GM18951 (cell line): ENCODE measurements around the gene DOC2A.

Source experiments
- POLR2A ChIP-seq: IDR thresholded peaks from 4 replicates; pipeline ENCODE4 v1.6.1; 2011; ENCODE audit warnings: mild to moderate bottlenecking; ENCODE audit not compliant: insufficient read length, insufficient read depth; ENCODE audit errors: extremely low read depth
- in situ Hi-C: fragments of 300-500 bp; cut with MboI; formaldehyde crosslinking; loops from one replicate; pipeline ENCODE4 v1.12.0; 2022; ENCODE audit warnings: low sequenced_read_pairs, mixed read lengths, inconsistent platforms; ENCODE audit not compliant: unreplicated experiment

DOC2A gene

GRCh38 chr16:30006659-30007377 lies 4.0 kb downstream of the DOC2A start:
- TF ChIP-seq POLR2A: no peak
- in situ Hi-C loops: loop anchor here (25.0 kb wide), 1 partner anchor 320 kb away; the partner anchor contains the start of gene QPRT

- TF ChIP-seq POLR2A: no peak
- in situ Hi-C loops: loop anchor here (25.0 kb wide), 1 partner anchor 319 kb away; the partner anchor contains the start of gene QPRT
Measured at GRCh38 chr16:30006095-30006473, 4.7 kb downstream of the DOC2A start.

GRCh38 chr16:30005341-30006094 lies 5.3 kb downstream of the DOC2A start:
- in situ Hi-C loops: loop anchor here (25.0 kb wide), 1 partner anchor 318 kb away; the partner anchor contains the start of gene QPRT
- TF ChIP-seq POLR2A: no peak

GRCh38 chr16:30004811-30005242 lies 6.0 kb downstream of the DOC2A start:
- in situ Hi-C loops: loop anchor here (25.0 kb wide), 1 partner anchor 318 kb away; the partner anchor contains the start of gene QPRT

GRCh38 chr16:30004424-30004776 lies 6.4 kb downstream of the DOC2A start:
- TF ChIP-seq POLR2A: no peak
- in situ Hi-C loops: loop anchor here (25.0 kb wide), 1 partner anchor 317 kb away; the partner anchor contains the start of gene QPRT

More at GRCh38 chr16:30004811-30005242, 6.0 kb downstream of the DOC2A start:
- TF ChIP-seq POLR2A: no peak

- TF ChIP-seq POLR2A: no peak
- in situ Hi-C loops: loop anchor here (25.0 kb wide), 1 partner anchor 317 kb away; the partner anchor contains the start of gene QPRT
Measured at GRCh38 chr16:30003670-30004423, 7.0 kb downstream of the DOC2A start.

GRCh38 chr16:30002614-30003346 lies 8.0 kb downstream of the DOC2A start:
- in situ Hi-C loops: loop anchor here (25.0 kb wide), 1 partner anchor 315 kb away; the partner anchor contains the start of gene QPRT
- TF ChIP-seq POLR2A: no peak

- no peak for TF ChIP-seq POLR2A
- in situ Hi-C loops: loop anchor here (25.0 kb wide), 1 partner anchor 314 kb away; the partner anchor contains the start of gene QPRT
Measured at GRCh38 chr16:30000735-30001631, 9.8 kb downstream of the DOC2A start.

- no peak for TF ChIP-seq POLR2A
Measured at GRCh38 chr16:29999605-30000004, 11.2 kb downstream of the DOC2A start.

GRCh38 chr16:29996766-29997250 lies 14.0 kb downstream of the DOC2A start:
- in situ Hi-C loops: no loop called here
- no peak for TF ChIP-seq POLR2A

More at GRCh38 chr16:29999605-30000004, 11.2 kb downstream of the DOC2A start:
- in situ Hi-C loops: loop anchor here (25.0 kb wide), 1 partner anchor 312 kb away; the partner anchor contains the start of gene QPRT
